AG08395 (cell line): ENCODE results near the gene ZNF276.
A peak's percentile ranks its signal among the peaks of the same experiment; 100 is the strongest.

Experiments used
- DNase-seq: peaks from one replicate; pipeline ENCODE4 v3.0.0; 2012; ENCODE audit warnings: mixed read lengths, low spot score

Gene ZNF276

DNA sequence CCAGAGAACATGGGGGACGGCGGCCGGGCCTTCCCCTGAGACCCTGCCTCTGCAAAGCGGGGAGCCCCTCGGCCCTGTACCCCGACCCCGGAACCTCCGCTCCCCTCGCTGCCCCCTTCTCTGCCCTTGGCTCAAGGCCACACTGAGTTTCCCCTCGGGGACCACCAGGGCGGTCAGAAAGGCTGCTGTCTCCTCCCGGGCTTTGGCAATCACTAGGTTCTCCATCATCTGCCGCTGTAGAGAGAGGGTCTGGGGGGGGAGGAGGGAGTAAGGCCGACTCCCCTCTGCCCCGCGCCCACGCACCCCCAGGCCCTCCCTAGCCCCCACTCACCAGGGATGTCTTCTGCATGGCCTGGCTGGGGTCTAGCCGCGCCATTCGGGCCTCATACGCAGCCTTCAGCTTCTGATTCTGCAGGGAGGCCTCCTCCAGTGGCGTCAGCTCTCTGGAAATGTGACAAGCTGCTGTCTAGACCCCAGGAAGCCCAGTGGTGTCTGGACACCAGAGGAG, 9.0 kb upstream of the ZNF276 start:
- no peak for DNase-seq

DNA sequence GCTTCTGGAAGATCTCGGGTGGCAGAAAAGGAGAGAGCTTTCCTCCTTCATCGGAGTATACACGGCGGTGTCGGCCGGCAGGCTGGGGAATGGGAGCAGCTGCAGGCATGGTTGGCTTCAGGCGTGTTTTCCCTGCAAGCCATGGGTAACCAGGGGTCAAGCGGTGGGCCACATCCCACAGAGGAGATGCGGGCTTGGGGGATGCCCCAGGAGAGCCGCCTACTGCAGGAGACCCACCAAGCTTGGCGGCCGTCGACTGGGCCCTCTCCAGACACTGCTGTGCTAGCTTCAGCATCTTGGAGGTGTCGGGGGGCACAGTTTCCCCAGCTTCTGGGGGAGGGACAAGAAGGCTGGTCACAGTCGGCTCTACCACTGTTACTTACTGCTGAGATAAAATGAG, 4.8 kb upstream of the ZNF276 start:
- no peak for DNase-seq

DNA sequence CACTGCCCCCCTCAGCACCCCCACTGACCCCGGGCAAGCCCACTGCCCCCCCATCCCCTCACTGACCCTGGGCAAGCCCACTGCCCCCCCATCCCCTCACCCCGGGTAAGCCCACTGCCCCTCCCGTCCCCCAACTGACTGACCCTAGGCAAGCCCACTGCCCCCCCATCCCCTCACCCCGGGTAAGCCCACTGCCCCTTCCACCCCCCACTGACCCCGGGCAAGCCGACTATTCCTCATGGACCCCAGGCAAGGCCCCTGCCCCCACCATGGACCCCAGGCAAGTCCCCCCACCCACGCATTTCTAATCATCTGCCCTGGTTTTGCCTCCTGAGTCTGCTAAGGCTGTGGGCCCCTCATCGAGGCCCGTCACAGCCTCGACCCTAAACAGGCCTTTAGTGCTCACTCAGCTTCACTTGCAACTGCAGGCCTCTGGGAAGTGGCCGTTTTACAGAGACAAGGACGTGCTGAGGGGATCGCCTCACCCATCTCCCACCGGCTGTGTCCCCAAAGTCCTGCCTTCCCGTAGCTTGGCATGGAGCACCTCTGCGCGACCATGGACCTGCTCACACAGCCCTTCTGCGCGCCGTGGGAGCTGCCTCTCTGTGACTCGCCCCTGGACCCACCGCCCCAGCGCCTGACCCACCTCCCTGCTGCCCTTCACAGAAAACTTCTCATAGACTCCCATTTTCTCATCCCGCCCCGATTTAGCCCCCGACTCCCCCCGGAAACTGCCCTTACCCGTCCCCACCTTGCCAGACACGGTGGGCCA, 4.2 kb upstream of the ZNF276 start:
- DNase-seq = no peak

DNA sequence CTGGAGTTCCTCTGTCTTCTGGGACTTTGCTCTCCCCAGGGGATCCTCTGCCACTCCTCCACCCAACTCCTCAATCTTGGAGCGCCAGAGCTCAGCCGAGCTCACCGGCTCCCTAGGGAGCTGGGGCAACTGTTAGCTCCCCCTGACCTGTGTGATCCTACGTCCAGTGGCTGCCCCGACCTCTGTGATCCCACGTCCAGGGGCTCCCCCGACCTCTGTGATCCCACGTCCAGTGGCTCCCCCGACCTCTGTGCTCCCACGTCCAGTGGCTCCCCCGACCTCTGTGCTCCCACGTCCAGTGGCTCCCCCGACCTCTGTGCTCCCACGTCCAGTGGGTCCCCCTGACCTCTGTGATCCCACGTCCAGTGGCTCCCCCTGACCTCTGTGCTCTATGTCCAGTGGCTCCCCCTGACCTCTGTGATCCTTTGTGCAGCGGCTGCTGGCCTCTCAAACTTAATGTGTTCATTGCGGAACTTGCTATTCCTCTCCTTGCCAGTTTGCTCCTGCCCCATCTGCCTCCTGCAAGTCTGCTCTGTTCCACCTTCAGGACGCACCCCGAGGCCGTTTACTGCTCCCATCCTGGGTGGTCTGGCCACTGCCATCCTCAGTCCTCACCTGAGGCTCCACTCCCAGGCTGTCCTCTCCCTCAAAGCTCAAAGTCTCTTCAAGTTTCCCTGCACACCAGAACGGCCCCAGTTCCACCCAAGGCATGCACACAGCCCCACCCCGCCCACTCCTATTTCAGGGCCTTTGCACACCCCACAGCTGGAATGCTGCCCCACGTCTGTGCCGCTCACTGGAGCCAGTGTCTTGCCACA, 3.4 kb upstream of the ZNF276 start:
- DNase-seq = no peak

DNA sequence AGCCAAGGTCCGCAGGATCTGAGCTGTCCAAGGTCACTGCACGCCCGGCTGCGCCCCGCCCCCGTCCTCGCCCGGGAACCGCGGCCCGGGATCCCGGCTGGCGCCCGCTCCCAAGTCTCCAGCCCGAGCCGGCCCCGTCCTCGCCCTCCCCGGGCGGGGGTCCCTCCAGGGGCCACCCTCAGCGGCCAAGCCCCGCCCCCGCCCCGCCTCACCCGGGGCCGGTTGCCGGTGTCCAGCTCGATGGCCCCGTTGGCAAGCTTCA, 855 bp upstream of the ZNF276 start:
- no peak for DNase-seq

DNA sequence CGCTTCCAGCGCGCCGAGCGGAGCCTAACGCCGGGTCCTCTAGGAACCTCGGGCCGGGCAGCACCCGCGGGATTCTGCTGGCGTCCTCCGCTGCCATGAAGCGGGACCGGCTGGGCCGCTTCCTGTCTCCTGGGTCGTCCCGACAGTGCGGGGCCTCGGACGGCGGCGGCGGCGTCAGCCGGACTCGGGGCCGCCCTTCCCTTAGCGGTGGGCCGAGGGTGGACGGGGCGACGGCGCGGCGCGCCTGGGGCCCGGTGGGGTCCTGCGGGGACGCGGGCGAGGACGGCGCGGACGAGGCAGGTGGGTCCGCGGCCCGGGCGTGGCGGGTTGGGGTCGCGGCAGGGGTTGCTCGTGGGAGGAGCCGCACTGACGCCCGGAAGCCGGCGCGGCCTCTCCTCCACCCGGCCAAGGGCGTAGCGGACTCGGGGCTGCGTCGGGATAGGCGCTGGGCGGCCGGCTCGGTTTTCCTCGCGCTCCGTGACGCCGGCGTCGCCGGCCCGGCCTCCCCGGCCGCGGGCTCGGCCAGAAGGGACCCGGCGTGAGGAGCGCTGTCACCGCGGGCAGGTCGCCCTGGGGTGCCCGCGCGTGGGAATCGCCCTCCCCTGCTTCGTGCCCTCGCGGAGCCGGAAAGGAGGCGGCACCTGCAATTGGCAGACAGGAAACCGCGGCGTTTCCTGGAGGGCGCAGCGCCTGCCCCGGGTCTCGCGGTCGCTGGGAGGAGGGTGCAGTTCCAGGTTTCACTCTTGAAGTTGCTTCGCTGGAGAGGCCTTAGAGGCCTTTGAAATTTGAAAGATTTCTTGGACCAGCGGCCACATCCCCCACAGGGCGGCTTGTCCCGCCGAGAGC, 432 bp downstream of the ZNF276 start:
- peak; percentile 36 for DNase-seq

DNA sequence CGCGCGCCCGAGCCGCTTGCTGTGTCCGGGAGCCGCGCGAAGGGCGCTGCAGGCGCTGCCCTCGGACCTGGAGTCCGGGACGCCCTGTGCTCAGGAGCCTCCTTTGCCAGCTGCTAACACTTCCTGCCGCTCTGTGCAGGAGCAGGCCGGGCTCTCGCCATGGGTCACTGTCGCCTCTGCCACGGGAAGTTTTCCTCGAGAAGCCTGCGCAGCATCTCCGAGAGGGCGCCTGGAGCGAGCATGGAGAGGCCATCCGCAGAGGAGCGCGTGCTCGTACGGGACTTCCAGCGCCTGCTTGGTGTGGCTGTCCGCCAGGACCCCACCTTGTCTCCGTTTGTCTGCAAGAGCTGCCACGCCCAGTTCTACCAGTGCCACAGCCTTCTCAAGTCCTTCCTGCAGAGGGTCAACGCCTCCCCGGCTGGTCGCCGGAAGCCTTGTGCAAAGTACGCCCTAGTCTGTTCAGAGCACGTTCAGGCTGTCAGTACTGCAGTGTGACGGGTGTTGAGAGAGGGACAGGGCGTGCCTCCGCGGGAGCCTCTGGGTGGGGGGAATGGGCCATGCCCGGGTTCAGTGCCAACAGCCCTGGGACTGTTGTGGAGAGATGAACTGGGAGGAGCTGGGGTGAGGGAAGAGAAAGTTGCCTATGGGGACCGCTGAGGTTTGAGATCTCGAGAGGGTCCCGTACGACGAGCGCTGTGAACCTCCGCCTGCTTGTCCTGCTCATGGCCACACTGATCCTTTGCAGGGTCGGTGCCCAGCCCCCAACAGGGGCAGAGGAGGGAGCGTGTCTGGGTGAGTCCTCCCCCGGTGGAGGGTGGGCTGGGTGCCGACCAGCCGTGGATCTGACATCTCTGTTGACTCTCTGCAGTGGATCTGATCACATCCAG, 1.3 kb downstream of the ZNF276 start:
- no peak for DNase-seq

DNA sequence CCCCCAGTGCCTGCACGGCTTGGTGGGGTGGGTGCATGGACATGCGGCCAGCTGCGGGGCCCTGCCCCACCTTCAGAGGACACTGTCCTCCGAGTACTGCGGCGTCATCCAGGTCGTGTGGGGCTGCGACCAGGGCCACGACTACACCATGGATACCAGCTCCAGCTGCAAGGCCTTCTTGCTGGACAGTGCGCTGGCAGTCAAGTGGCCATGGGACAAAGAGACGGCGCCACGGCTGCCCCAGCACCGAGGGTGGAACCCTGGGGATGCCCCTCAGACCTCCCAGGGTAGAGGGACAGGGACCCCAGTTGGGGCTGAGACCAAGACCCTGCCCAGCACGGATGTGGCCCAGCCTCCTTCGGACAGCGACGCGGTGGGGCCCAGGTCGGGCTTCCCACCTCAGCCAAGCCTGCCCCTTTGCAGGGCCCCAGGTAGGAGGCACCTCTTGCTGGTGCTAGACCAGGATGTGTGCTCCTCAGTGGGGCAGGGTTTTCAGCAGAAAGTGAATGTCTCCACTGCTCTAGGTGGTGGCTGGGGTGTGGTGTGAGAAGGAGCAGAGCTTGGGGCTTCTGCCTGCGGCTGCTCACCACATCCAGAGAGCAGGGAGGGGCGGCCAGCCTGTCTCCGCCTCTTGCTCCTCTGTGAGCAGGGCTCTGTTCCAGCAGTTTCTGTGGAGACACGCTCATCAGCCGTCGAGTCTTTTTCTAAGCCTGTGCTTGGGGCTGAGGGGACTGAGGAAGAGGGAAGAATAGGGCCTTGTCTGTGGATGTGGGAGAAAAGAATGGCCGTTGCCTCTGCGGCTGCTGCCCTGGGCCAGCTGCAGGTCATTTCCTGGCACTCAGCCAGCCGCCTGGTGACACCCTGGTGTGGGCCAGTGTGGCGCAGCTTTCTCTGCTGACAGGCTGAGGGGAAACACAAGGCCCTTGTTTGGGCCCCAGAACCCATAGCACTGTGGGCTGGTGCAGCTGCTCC, 2.2 kb downstream of the ZNF276 start:
- no peak for DNase-seq

DNA sequence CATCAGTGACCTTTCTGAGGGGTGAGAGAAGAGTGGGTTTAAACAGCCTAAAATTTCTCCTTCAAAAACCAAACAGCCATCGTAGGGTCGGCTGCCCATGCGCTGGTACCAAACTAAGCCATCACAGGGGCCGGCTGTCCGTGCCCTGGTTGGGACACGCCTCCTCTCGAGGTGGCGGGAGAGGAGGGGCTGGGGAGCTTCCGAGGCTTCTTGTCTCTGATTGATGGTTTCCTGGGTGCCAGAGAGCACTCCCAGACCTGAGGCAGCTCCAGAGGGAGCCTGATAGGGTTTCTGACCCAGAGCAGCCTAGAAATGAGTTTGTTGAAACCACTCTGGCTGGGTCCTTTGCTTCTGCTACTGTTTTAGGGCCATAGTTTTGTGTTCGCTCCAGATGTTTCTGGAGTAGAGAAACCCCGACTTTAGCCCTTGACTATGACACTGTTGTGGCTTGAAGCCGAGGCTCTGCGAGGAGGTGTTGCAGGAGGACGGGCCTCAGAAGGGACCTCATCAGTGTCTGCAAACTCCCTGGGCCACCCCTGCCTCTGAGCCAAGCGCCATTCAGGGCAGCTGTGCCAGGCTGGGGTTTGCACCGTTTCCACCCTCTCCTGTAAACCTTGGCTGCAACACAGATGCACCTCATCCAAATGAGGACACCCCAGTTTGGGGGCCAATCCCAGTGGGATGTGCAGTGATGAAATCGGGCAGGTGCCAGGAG, 6.2 kb downstream of the ZNF276 start:
- DNase-seq = no peak

DNA sequence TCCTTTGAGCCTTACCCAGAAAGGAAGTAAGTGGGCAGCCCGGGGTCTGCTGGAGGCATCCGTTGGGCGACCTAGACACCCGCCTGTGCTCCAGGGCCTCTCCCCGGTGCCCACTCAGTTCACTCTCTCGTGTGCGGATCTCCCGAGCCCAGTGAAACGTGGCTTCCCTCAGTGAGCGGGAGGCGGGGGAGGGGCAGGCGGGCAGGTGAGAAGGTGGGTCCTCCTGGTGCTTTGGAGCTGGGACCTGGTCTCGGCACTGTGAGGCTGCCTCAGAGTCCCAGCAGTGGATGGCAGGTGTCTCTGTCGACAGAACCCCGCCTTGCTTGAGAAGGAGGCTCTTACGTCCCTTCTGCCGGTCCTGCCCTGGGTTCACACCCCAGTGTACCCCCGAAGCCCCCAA, 8.0 kb downstream of the ZNF276 start:
- no peak for DNase-seq

DNA sequence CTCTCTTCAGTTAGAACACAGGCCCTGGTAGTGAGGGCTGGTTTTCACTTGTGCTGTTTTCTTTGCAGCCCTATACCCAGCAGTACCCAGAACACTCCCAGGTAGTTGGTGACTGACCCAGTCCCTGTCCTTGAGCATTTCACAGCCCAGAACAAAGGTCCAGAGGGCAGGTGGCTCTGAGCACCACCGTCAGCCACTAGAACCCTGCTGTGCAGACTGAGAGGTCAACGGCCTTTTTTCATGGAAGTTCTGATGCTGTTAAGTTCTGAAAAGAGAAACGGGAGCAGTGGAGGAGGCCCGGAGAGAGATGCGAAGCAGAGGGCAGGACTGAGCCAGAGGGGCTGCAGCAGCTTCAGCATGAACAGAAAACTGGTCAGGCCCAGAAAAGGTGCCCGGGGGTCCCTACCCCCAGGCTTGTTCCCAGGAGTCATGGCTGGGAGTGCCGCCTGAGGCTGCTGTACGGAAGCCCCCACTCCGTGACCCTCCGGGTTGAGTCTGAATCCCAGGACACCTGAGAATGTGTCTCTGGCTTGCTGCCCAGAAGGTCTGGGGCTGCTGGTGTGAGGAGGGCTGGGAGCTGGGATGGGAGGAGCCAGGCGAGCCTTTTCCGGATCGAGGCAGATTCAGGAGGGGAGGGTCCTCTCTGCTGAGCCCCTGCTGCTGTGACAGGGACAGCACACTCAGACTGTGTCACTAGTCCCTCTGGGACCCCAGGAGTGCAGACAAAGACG, 8.7 kb downstream of the ZNF276 start:
- DNase-seq = no peak

DNA sequence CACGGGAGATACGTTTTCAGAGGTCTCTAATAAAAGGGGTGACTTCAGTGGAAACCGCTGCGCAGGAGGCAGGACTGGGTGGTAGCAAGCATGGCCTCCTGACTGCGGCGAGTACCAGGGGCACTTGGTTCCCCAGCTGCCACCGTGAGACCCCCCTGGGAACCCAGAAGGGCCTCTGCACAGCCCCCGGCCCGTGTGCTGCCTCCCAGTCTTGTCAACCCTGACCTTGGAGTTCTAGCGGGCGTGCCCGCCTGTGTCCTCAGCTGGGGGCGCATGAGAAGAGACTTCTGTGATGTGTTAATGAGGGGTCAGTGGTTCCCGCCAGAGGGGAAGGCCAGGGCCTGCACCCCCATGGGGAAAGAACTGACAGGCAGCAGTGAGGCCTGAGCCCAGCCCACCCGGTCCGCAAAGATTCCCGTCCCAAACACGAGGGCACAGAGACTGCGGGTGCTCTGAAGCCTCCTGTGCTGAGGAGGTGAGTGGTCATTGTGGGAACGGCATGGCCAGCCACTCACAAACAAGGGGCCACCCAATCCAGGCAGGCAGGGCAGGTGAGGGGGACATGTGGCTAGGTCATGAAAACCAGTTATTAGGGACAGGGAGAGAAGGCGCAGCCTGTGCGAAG, 9.4 kb downstream of the ZNF276 start:
- no peak for DNase-seq

DNA sequence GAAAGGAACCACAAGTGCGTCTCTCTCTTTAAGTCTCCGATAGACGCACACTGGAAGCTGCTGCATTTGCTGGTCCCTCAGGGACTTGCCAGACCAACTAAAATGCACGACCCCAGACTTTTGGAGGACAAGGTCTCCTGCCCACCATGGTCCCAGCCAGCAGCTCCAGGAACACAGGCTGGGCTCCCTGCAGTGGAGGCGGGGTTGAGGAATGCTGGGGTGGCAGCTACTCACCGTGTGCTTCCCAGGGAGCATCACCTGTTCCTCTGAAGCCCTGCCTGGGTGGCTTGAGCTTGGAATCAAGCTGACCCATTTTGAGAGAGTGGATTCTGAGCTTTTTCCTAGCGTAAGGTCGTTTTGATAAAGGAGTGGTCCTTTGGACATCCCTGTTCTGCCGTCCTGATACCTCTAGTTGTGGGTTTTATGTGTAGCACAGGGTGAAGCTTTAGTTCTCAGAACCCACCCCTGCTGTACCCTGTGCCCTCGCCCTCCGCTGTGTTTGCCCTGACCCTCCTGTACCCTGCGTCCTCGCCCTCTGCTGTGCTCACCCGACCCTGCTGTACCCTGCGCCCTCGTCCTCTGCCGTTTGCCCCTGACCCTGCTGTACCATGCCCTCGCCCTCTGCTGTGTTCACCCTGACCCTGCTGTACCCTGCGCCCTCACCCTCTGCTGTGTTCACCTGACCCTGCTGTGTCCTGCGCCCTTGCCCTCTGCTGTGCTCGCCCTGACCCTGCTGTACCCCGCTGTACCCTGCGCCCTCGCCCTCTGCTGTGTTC, 11.0 kb downstream of the ZNF276 start:
- no peak for DNase-seq

DNA sequence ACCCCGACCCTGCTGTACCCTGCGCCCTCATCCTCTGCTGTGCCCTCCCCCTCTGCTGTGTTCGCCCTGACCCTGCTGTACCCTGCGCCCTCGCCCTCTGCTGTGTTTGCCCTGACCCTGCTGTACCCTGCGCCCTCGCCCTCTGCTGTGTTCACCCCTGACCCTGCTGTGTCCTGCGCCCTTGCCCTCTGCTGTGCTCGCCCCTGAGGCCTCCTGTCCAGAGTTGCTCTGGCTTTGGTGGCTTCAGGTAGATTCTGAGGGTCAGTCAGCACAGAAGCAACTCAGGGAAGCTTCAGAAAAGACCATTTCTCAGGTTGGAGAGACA, 11.5 kb downstream of the ZNF276 start:
- DNase-seq = no peak

DNA sequence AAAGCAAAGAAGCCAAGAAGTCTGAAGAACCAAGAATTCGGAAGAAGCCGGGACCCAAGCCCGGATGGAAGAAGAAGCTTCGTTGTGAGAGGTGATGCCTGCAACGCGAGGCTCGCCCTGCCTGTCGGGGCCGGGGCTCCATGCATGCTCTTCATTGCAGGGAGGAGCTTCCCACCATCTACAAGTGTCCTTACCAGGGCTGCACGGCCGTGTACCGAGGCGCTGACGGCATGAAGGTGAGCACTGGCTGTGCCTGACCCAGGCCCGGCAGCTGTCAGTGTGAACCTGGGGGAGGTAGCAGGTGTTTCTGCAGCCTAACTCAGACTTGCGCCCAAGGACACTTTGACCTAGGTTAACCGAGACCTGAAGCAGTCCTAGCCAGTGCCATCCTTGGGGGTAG, 12.0 kb downstream of the ZNF276 start:
- DNase-seq = no peak

DNA sequence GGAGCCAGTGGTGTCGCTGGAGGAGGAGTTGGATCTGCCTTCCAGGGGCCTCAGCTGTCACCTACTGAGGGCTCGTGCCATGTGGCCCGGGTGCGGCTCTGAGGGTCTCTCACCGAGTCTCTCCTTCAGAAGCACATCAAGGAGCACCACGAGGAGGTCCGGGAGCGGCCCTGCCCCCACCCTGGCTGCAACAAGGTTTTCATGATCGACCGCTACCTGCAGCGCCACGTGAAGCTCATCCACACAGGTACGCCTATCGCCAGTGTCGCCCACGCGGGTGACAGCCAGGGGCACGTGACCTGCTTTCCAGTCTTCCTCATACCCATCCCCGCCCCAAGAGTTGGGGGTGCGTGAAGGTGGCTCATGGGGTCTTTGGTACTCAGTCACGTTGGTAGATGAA, 12.5 kb downstream of the ZNF276 start:
- no peak for DNase-seq

DNA sequence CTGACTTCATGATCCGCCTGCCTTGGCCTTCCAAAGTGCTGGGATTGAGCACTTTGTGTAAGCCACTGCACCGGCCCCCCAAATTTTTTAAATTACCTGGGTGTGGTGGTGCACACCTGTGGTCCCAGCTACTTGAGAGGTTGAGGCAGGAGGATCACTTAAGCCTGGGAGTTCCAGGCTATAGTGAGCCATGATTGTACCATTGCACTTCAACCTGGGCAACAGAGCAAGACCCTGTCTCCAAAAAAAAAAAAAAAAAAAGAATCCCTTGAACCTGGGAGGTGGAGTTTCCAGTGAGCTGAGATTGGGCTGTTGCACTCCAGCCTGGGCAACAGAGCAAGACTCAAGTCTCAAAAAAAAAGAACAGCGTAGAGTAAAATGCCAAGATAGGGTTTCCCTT, 15.2 kb downstream of the ZNF276 start:
- no peak for DNase-seq
